Heart left ventricle (tissue), 16 donors: ENCODE results near the gene RHOJ. TPM values are rescaled to one million over a fixed set of nuclear protein-coding genes. Genes with fewer than 3 reads are reported as not detected.
"Not testable (repeated sequence)": the region's sequence is repeated elsewhere in the genome, so short reads cannot be mapped to it uniquely, and the experiment has no call there.

Experiments
- ATAC-seq, 4 donors: fragments of 200-7000 bp; cut with Tn5 transposase; one replicate each; pipeline ENCODE4 v1.9.1; 2020 to 2022; ENCODE audit warnings: moderate library complexity in 4 of 4, mild to moderate bottlenecking in 3 of 4, moderate number of reproducible peaks in 1 of 4
- DNase-seq, 5 donors: peaks; one replicate each; pipeline ENCODE4 v3.0.0-alpha.2; 2020
- H3K27ac ChIP-seq, 12 donors: fragments of 200-600 bp; sonication (generic) in 4 of 12; one replicate each; pipeline versions ENCODE4 v1.5.0 to v1.8.0; 2016 to 2022; ENCODE audit warnings: mild to moderate bottlenecking in 2 of 12
- H3K27me3 ChIP-seq, 9 donors: fragments of 200-600 bp; sonication (generic) in 2 of 9; one replicate each; pipeline versions ENCODE4 v1.5.1 to v1.8.0; 2016 to 2022; ENCODE audit warnings: mild to moderate bottlenecking in 3 of 9
- H3K36me3 ChIP-seq, 9 donors: fragments of 200-600 bp; sonication (generic) in 2 of 9; one replicate each; pipeline versions ENCODE4 v1.5.0 to v1.8.0; 2018 to 2022; ENCODE audit warnings: mild to moderate bottlenecking in 2 of 9
- H3K4me1 ChIP-seq, 12 donors: fragments of 200-600 bp; sonication (generic) in 4 of 12; one replicate each; pipeline versions ENCODE4 v1.5.0 to v1.8.0; 2016 to 2022; ENCODE audit warnings: mild to moderate bottlenecking in 3 of 12
- H3K4me3 ChIP-seq, 12 donors: fragments of 200-600 bp; sonication (generic) in 4 of 12; one replicate each; pipeline versions ENCODE4 v1.5.0 to v1.8.0; 2017 to 2022; ENCODE audit warnings: mild to moderate bottlenecking in 9 of 12, moderate library complexity in 4 of 12
- H3K9me3 ChIP-seq, 12 donors: fragments of 200-600 bp; sonication (generic) in 4 of 12; one replicate each; pipeline versions ENCODE4 v1.5.0 to v1.8.0; 2016 to 2022; ENCODE audit warnings: mild to moderate bottlenecking in 1 of 12
- POLR2A ChIP-seq, 2 donors: fragments of 450-650 bp; IDR thresholded peaks; one replicate each; pipeline ENCODE4 v1.6.1; 2017; ENCODE audit warnings: antibody characterized with exemption in 2 of 2, mild to moderate bottlenecking in 2 of 2, moderate library complexity in 2 of 2
- WGBS, 4 donors: extraction: QIAGEN DNeasy Blood & Tissue Kit in 2 of 4; methylation state at CpG; one replicate each; pipeline versions ENCODE4 v1.1.5 to v1.1.7; 2013 to 2018; 5-methylcytosine and 5-hydroxymethylcytosine counted together
- intact Hi-C, 10 donors: fragments of 100-400 bp; cut with DNase I; formaldehyde crosslinking; loops; one replicate each; pipeline versions ENCODE4 v1.11.1 to v1.14.2; 2022
- polyA plus RNA-seq, 2 donors: library from polyadenylated mRNA; stranded (reverse); fragments of 200-250 nt; gene quantifications; one replicate each; pipeline ENCODE4 v1.2.3, GENCODE V29; 2013
- total RNA-seq, 9 donors: library from RNA; depleted of rRNA in 2 of 9; stranded (reverse); fragments of >200 nt in 2 of 9; fragmentation: NEBNext Ultra II Directional in 3 of 9; extraction: Animal tissue kit (Norgen Biotek cat#: 25700) in 3 of 9; gene quantifications; one replicate each; pipeline versions ENCODE4 v1.1.0 to v1.2.4, GENCODE V29; 2016 to 2023
- TF ChIP-seq, protein P1 (sequence below), 12 donors: fragments of 200-600 bp; sonication (generic) in 4 of 12; IDR thresholded peaks; one replicate each; pipeline versions ENCODE4 v1.5.0 to v1.8.0; 2018 to 2022; ENCODE audit warnings: antibody characterized with exemption in 12 of 12, mild to moderate bottlenecking in 5 of 12
- donor health status: ischemic (EF 13 %, LVEDD 7.1; RV severe dilation, severe dysfunction).
- donor health status: healthy with polysubstance abuse.
- donor health status: DM: no; HTN: yes; CAD: no.
- donor health status: DM: no; HTN: no; CAD: no.
- donor health status: ischemic (EF 25% LVEDD 6.9; RV normal size, moderate dysfunction).
- donor health status: ischemic (EF 25% LVEDD 5.7; RV mildly dilated, moderate dysfunction).
- donor health status: healthy.
- donor health status: DM: yes; HTN: yes; CAD: no.
- donor health status: ischemic (EF 35%, LVEDD 5.7; RV mildly dilated, moderate dysfunction).
- donor health status: nonischemic (EF 11% LVEDD 7.7; RV severe dilation, severe dysfunction).
- donor health status: DM: yes; HTN: yes; CAD: no.
- donor health status: PGD.
- donor health status: ischemic (EF 29% LVEDD 5.4; RV normal size, mild dysfunction).
- donor health status: nonischemic (EF 23%, LVEDD 6.1; RV moderate dilation, normal function).

Gene RHOJ
- total and polyA plus RNA-seq, 11 donors, result 6.5 to 26.0 (median 10.6) TPM

GRCh38 chr14:63277591-63278183 is 73.4 kb downstream of the RHOJ start:
- no peak overlapping the region for H3K4me3 ChIP-seq
- no peaks in the 10 kb centered on the region for H3K27me3 ChIP-seq
- DNase-seq (no peak), ATAC-seq (no peak)
- intact Hi-C loops, result loop anchor here (2.0 to 10.0 kb wide), 7 partner anchors 100 to 1115 kb away; no protein-coding TSS in a partner anchor
- WGBS, 4 donors, result 57 to 80% (median 70%) methylated on average over 2 of the region's 2 CpGs
- no peaks in the 10 kb centered on the region for H3K9me3 ChIP-seq
- peaks cover 0 to 36% (median 7%) of the 10 kb centered on the region in 12 donors for H3K4me1 ChIP-seq
- H3K36me3 ChIP-seq, result peaks cover 0 to 26% (median 3%) of the 10 kb centered on the region in 9 donors
- no peak overlapping the region for H3K27ac ChIP-seq
- TF ChIP-seq, protein P1, sequence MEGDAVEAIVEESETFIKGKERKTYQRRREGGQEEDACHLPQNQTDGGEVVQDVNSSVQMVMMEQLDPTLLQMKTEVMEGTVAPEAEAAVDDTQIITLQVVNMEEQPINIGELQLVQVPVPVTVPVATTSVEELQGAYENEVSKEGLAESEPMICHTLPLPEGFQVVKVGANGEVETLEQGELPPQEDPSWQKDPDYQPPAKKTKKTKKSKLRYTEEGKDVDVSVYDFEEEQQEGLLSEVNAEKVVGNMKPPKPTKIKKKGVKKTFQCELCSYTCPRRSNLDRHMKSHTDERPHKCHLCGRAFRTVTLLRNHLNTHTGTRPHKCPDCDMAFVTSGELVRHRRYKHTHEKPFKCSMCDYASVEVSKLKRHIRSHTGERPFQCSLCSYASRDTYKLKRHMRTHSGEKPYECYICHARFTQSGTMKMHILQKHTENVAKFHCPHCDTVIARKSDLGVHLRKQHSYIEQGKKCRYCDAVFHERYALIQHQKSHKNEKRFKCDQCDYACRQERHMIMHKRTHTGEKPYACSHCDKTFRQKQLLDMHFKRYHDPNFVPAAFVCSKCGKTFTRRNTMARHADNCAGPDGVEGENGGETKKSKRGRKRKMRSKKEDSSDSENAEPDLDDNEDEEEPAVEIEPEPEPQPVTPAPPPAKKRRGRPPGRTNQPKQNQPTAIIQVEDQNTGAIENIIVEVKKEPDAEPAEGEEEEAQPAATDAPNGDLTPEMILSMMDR (IDR thresholded peaks at IDR 0.05), result no peak
- no peak for TF ChIP-seq POLR2A (IDR thresholded peaks at IDR 0.05)

DNA sequence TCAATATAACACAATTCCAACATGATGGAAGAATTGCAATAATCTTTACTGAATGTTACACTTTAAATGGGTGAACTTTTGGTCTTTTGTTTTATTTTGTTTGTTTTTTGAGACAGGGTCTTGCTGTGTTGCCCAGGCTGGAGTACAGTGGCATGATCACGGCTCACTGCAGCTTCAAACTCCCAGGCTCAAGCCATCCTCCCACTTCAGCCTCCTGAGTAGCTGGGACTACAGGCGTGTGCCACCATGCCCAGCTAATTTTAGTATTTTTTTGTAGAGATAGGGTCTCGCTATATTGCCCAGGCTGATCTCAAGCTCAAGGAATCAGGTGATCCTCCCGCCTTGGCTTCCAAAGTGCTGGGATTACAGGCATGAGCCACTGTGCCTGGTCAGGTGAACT is 75.7 kb downstream of the RHOJ start:
- not testable (repeated sequence) for DNase-seq, ATAC-seq, H3K9me3 ChIP-seq, H3K27me3 ChIP-seq, H3K27ac ChIP-seq, H3K4me3 ChIP-seq
- Histone ChIP-seq H3K36me3 (peaks cover 0 to 44% (median 7%) of the 10 kb centered on the region in 9 donors), H3K4me1 (peaks cover 0 to 23% (median 0%) of the 10 kb centered on the region in 12 donors)
- WGBS, 4 donors, result 96 to 97% (median 97%) methylated on average over 4 of the region's 4 CpGs
- intact Hi-C loops, result loop anchor here in 8 of 10 donors (5.0 to 10.0 kb wide), 5 partner anchors 103 to 1118 kb away; no protein-coding TSS in a partner anchor

- intact Hi-C loops, result no loop called here
- TF ChIP-seq POLR2A (IDR thresholded peaks at IDR 0.05), result no peak
- TF ChIP-seq, protein P1 (IDR thresholded peaks at IDR 0.05), result no peak
- WGBS, 4 donors, result 70 to 79% (median 74%) methylated on average over 8 of the region's 8 CpGs
Measured at GRCh38 chr14:63282997-63283883, 79.0 kb downstream of the RHOJ start.

GRCh38 chr14:63283884-63284248 is 79.6 kb downstream of the RHOJ start:
- TF ChIP-seq, protein P1 (IDR thresholded peaks at IDR 0.05), result no peak
- no peak for TF ChIP-seq POLR2A (IDR thresholded peaks at IDR 0.05)
- intact Hi-C loops, result no loop called here
- Histone ChIP-seq H3K4me3 (no peak overlapping the region), H3K4me1 (peaks cover 0 to 3% (median 0%) of the 10 kb centered on the region in 12 donors), H3K27me3 (no peaks in the 10 kb centered on the region), H3K9me3 (no peaks in the 10 kb centered on the region), H3K36me3 (peaks cover 0 to 73% (median 29%) of the 10 kb centered on the region in 9 donors), H3K27ac (peak overlapping the region in 1 of 12 donors; percentile 6)
- ATAC-seq (no peak), DNase-seq (no peak)
- WGBS, 4 donors, result 65 to 74% (median 68%) methylated on average over 7 of the region's 7 CpGs

More at GRCh38 chr14:63282997-63283883, 79.0 kb downstream of the RHOJ start:
- Histone ChIP-seq H3K27ac (peak overlapping the region in 3 of 12 donors; percentile 6 to 11 (median 7)), H3K4me1 (peaks cover 0 to 3% (median 0%) of the 10 kb centered on the region in 12 donors), H3K4me3 (peak overlapping the region in 1 of 12 donors; percentile 15), H3K27me3 (no peaks in the 10 kb centered on the region), H3K9me3 (no peaks in the 10 kb centered on the region), H3K36me3 (peaks cover 0 to 70% (median 23%) of the 10 kb centered on the region in 9 donors)
- ATAC-seq (peak in 2 of 4 donors; percentile 36 to 41), DNase-seq (no peak)
